GM19438 (cell line): ENCODE data around the gene PANX1.
"Not testable (repeated sequence)": the region's sequence is repeated elsewhere in the genome, so short reads cannot be mapped to it uniquely, and the experiment has no call there.

ENCODE experiments used
- ATAC-seq: cut with Tn5 transposase; IDR thresholded peaks from one replicate; pipeline ENCODE4 v1.9.1; 2021; ENCODE audit warnings: low read depth; ENCODE audit not compliant: unreplicated experiment

The PANX1 gene

GRCh38 chr11:94148189-94148588 is 19.5 kb downstream of the PANX1 start:
- no peak for ATAC-seq

GRCh38 chr11:94149431-94150017 is 20.9 kb downstream of the PANX1 start:
- no peak for ATAC-seq

- no peak for ATAC-seq
Observed at GRCh38 chr11:94150056-94150455, 21.4 kb downstream of the PANX1 start.

GRCh38 chr11:94150704-94151685 is 22.4 kb downstream of the PANX1 start:
- ATAC-seq: no peak

- ATAC-seq: no peak
Observed at GRCh38 chr11:94151903-94152677, 23.4 kb downstream of the PANX1 start.

GRCh38 chr11:94152678-94153065 is 24.0 kb downstream of the PANX1 start:
- ATAC-seq: no peak

- ATAC-seq: no peak
Observed at GRCh38 chr11:94153320-94153719, 24.7 kb downstream of the PANX1 start.

GRCh38 chr11:94154095-94154856 is 25.6 kb downstream of the PANX1 start:
- ATAC-seq: no peak

- ATAC-seq: not testable (repeated sequence)
Observed at GRCh38 chr11:94157339-94157738, 28.7 kb downstream of the PANX1 start.

- ATAC-seq: no peak
Observed at GRCh38 chr11:94168882-94169281, 40.2 kb downstream of the PANX1 start.

- ATAC-seq: no peak
Observed at GRCh38 chr11:94169516-94169915, 40.9 kb downstream of the PANX1 start.

GRCh38 chr11:94169930-94170545 is 41.4 kb downstream of the PANX1 start:
- no peak for ATAC-seq

GRCh38 chr11:94170953-94171352 is 42.3 kb downstream of the PANX1 start:
- ATAC-seq: no peak

- peak; percentile 62 for ATAC-seq
Observed at GRCh38 chr11:94171693-94172440, 43.2 kb downstream of the PANX1 start.

GRCh38 chr11:94175535-94175934 is 46.9 kb downstream of the PANX1 start:
- no peak for ATAC-seq

- no peak for ATAC-seq
Observed at GRCh38 chr11:94178331-94178730, 49.7 kb downstream of the PANX1 start.

GRCh38 chr11:94179696-94180095 is 51.1 kb downstream of the PANX1 start:
- no peak for ATAC-seq

GRCh38 chr11:94181526-94181925 is 52.9 kb downstream of the PANX1 start:
- no peak for ATAC-seq

- ATAC-seq: no peak
Observed at GRCh38 chr11:94181943-94182342, 53.3 kb downstream of the PANX1 start.
